Nephron progenitor cell (in vitro differentiated cells): ENCODE data around the gene ARID1B.

Source experiments
- DNase-seq: peaks from one replicate; pipeline ENCODE4 v3.0.0; 2021
- H3K27ac Mint-ChIP-seq: 2 replicates; pipeline ENCODE4 v1.8.0; 2021; ENCODE audit warnings: mild to moderate bottlenecking, moderate library complexity, mixed read lengths
- H3K27me3 Mint-ChIP-seq: 2 replicates; pipeline ENCODE4 v1.8.0; 2021; ENCODE audit warnings: mild to moderate bottlenecking, low read depth, mixed read lengths; ENCODE audit not compliant: poor library complexity
- H3K36me3 Mint-ChIP-seq: 2 replicates; pipeline ENCODE4 v1.8.0; 2021; ENCODE audit warnings: low read depth, mixed read lengths
- H3K4me1 Mint-ChIP-seq: 2 replicates; pipeline ENCODE4 v1.8.0; 2021; ENCODE audit warnings: mixed read lengths
- H3K4me3 Mint-ChIP-seq: 2 replicates; pipeline ENCODE4 v1.8.0; 2021; ENCODE audit warnings: mild to moderate bottlenecking, moderate library complexity, mixed read lengths
- H3K9me3 Mint-ChIP-seq: 2 replicates; pipeline ENCODE4 v1.8.0; 2021; ENCODE audit warnings: mild to moderate bottlenecking, moderate library complexity, mixed read lengths
- TF ChIP-seq, protein P1 (sequence below): fragments of 200-600 bp; sonication (generic); IDR thresholded peaks from 2 replicates; pipeline ENCODE4 v1.5.0; 2021; ENCODE audit warnings: antibody characterized with exemption

The ARID1B gene

DNA sequence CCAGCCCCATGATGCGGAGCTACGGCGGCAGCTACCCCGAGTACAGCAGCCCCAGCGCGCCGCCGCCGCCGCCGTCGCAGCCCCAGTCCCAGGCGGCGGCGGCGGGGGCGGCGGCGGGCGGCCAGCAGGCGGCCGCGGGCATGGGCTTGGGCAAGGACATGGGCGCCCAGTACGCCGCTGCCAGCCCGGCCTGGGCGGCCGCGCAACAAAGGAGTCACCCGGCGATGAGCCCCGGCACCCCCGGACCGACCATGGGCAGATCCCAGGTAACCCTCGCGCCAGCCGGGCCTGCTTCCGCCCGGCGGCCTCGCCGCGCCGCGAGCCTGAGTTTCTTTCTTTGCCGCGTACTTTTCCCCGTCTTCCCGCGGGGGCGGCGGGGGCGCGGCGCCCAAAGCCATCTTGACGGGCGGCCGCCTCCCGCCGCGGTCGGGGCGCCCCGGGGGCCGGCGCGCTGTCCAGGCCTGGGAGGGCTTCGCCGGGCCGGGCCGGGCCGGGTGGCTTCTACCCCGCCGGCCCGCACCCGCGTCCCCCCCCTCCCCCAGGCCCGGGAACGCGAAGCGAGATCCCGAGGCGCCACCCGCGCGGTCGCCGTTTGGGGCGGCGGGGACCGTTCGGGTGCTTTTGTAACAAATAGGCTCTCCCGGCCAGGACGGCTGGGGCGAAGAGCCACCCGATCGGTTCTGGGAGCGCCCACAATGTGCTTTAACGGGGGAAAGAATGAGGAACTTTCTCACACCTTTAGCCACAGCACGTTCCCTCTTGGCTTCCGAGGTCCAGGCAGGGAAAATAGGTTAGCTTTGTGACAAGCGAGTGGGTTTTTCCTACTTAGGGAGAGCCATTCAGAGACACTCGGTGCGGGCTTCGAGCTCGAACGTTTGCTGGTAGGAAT is 2.3 kb downstream of the ARID1B start:
- H3K4me1 Mint-ChIP-seq: peaks cover 65% of the 10 kb centered on the region
- no peaks in the 10 kb centered on the region for H3K9me3 Mint-ChIP-seq
- TF ChIP-seq, protein P1, sequence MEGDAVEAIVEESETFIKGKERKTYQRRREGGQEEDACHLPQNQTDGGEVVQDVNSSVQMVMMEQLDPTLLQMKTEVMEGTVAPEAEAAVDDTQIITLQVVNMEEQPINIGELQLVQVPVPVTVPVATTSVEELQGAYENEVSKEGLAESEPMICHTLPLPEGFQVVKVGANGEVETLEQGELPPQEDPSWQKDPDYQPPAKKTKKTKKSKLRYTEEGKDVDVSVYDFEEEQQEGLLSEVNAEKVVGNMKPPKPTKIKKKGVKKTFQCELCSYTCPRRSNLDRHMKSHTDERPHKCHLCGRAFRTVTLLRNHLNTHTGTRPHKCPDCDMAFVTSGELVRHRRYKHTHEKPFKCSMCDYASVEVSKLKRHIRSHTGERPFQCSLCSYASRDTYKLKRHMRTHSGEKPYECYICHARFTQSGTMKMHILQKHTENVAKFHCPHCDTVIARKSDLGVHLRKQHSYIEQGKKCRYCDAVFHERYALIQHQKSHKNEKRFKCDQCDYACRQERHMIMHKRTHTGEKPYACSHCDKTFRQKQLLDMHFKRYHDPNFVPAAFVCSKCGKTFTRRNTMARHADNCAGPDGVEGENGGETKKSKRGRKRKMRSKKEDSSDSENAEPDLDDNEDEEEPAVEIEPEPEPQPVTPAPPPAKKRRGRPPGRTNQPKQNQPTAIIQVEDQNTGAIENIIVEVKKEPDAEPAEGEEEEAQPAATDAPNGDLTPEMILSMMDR: no peak
- H3K27ac Mint-ChIP-seq: peak overlapping the region; percentile 80
- peak overlapping the region; percentile 90 for H3K4me3 Mint-ChIP-seq
- no peaks in the 10 kb centered on the region for H3K36me3 Mint-ChIP-seq
- peak; percentile 57 for DNase-seq
- peaks cover 6% of the 10 kb centered on the region for H3K27me3 Mint-ChIP-seq

DNA sequence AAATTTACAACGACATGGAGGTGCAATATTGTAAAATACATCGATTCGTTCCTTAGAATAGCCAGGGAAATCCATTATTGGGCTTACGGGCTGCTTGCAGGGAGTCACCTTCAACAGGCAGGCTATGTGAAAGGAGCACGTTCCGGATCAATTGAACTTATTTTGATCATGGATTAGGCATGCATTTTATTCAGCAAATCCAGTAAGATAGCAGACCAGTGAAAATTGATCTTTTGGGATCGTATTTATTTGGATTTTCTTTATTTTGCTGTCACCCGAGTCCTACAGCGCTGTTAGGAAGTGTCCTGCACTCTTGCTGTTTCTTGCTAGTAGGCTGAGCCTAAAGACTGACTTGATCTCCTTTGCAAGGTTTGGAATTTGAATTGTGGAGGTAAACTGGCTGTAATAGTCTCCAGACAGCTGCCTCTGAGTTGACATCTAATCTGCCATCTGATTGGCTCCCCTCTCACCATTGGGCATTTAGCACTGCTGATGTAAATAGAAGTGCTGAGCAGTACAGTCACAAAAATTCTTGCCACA is 3.0 kb downstream of the ARID1B start:
- TF ChIP-seq, protein P1: no peak
- Mint-ChIP-seq H3K4me1 (peaks cover 58% of the 10 kb centered on the region), H3K36me3 (no peaks in the 10 kb centered on the region), H3K27me3 (no peaks in the 10 kb centered on the region), H3K27ac (peak overlapping the region; percentile 80), H3K4me3 (peak overlapping the region; percentile 90), H3K9me3 (no peaks in the 10 kb centered on the region)
- peak; percentile 27 for DNase-seq

DNA sequence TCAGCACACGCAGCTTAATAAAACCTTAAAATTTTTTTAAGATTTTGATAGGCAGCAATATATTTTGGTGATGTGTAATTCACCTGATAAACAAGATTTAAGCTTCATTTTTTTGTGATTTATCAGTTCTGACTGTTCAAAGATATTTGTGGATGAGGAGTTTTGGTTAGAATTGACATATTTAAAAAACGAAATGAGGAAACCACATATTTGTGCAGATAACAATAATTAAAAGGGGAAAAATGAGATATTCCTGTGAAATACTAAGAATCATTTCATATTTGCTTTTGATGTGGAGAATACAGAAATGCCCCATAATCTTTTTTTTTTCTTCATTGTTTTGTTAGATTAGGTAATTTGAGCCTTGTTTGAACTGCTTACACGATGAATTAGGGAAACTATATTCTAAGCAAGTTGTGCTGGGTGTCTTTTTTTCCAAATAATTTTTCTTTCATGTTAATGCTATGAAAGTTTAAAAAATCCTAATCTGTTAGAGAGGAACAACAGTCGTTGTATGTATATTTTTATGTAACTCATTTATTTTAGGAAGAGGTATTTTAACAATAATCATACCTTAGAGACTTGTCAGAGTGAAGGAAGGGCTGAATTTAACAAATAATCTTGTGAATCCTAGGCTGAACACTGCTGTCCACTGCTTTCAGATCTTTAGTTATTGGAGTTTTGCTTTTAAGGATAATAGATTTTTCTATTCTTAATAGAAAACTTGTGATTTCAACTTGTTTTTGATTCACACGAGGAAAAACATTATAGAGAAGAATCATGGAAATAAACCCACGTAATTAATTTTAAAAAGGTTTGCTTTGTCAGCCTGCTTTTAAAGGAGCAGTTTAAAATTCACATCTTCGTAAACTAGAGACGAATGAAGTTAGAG is 4.0 kb downstream of the ARID1B start:
- peak overlapping the region; percentile 90 for H3K4me3 Mint-ChIP-seq
- peaks cover 8% of the 10 kb centered on the region for H3K36me3 Mint-ChIP-seq
- peaks cover 56% of the 10 kb centered on the region for H3K4me1 Mint-ChIP-seq
- peak overlapping the region; percentile 29 for H3K27ac Mint-ChIP-seq
- no peaks in the 10 kb centered on the region for H3K27me3 Mint-ChIP-seq
- TF ChIP-seq, protein P1: no peak
- no peaks in the 10 kb centered on the region for H3K9me3 Mint-ChIP-seq
- DNase-seq: no peak

DNA sequence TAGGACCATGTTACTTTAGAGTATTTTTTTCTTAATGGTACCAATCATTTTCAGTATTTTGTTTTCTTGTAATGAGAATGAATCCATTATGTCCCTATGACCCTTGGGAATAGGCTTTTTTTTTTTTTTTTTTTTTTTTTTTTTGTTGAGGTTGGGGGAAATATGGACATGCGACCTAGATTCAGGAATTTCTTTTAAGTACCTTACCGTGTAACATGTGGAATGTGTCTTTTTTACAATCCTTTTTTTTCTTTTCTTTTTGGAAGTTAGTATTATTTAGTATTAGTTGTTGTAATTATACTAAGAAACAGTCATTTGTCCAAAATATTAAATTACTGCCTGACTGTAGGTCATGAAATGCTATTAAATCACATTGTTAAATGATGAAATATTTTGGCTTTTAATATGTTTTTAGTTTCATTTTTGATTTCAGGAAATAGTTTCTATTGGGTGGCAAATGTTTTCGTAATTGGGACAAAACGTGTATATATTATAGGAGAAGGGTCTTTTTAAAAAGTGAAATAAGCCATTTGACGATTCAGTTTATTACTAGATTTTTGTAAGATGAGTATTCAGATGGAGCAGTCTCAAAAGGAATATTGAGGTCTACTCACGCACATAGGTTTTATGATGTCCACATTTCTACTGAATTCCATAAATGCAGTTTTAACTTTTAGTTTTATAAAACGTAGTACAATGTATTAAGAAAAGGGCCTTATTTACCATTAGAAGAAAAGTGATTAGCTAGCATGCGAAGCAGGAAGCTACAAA is 4.9 kb downstream of the ARID1B start:
- Mint-ChIP-seq H3K27ac (no peak overlapping the region), H3K36me3 (peaks cover 10% of the 10 kb centered on the region), H3K9me3 (no peaks in the 10 kb centered on the region), H3K4me3 (peak overlapping the region; percentile 90), H3K27me3 (no peaks in the 10 kb centered on the region), H3K4me1 (peaks cover 57% of the 10 kb centered on the region)
- no peak for DNase-seq
- TF ChIP-seq, protein P1: no peak

DNA sequence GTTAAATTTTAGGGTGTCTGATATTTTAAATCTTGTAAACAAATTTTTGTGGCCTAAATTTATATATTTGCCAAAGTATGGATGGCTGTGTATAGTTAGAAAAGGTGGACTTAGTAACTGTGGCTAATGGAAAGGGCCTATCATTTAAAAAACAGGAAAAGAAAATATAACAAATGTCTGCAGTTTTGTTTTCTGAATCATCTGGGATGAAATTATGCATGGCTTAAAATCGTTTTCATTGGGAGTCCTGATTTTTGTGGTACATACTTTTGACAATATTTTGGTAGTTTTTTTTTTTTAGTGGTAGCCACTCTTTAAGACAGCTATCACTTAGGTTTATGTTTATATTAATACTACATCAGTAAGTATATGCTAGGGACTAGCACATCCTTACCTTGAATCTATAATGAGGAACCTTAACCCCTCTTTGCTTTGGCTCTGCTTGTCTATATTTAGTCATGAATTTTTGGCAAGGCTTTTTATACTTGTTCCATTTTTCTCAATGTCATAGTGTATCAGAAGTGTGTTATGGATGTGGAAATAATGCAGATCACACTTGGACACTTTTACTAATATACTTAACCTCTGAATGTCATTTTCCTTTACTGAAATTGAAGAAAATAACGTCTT is 5.6 kb downstream of the ARID1B start:
- Mint-ChIP-seq H3K9me3 (no peaks in the 10 kb centered on the region), H3K36me3 (peaks cover 10% of the 10 kb centered on the region), H3K4me3 (peak overlapping the region; percentile 90), H3K27ac (no peak overlapping the region), H3K27me3 (no peaks in the 10 kb centered on the region), H3K4me1 (peaks cover 62% of the 10 kb centered on the region)
- DNase-seq: no peak
- TF ChIP-seq, protein P1: no peak
